Right ventricle myocardium superior (tissue), 1 donor: ENCODE results near the gene CCDC127. TPM values are rescaled to one million over a fixed set of nuclear protein-coding genes. Genes with fewer than 3 reads are reported as not detected.
"Not testable (repeated sequence)": the region's sequence is repeated elsewhere in the genome, so short reads cannot be mapped to it uniquely, and the experiment has no call there.

Experiments
- ATAC-seq: fragments of 200-7000 bp; cut with Tn5 transposase; one replicate; pipeline ENCODE4 v1.9.1; 2020; ENCODE audit warnings: mild to moderate bottlenecking; ENCODE audit not compliant: poor library complexity
- DNase-seq: peaks from one replicate; pipeline ENCODE4 v3.0.0-alpha.2; 2020
- intact Hi-C: fragments of 100-400 bp; cut with DNase I; formaldehyde crosslinking; loops from one replicate; pipeline ENCODE4 v1.11.2; 2022
- total RNA-seq: library from RNA; stranded (reverse); fragmentation: NEBNext Ultra II Directional; extraction: Animal tissue kit (Norgen Biotek cat#: 25700); gene quantifications from one replicate; pipeline ENCODE4 v1.2.1, GENCODE V29; 2021
- donor health status: DM: no; HTN: yes; CAD: no; lungs with severe emphysema.

The CCDC127 gene
- total RNA-seq, 1 donor from 2014 or later: 8.1 TPM

DNA sequence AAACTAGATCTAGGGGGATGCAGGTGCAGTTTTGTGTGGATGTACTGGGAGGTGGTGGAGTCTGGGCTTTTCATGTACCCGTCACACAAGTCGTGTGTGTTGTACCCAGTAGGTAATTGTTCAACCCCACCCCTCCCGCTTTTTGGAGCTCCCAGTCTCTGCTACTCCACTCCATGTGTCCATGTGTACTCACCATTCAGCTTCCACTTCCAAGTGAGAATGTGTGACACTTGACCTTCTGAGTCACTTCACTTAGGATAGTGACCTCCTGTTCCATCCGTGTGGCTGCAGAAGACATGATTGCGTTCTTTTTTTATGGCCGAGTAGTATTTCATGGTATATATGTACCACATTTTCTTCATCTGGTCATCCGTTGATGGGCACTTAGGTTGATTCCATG, 22.6 kb upstream of the CCDC127 start:
- intact Hi-C loops: not testable (repeated sequence)
- peak; percentile 26 for ATAC-seq

DNA sequence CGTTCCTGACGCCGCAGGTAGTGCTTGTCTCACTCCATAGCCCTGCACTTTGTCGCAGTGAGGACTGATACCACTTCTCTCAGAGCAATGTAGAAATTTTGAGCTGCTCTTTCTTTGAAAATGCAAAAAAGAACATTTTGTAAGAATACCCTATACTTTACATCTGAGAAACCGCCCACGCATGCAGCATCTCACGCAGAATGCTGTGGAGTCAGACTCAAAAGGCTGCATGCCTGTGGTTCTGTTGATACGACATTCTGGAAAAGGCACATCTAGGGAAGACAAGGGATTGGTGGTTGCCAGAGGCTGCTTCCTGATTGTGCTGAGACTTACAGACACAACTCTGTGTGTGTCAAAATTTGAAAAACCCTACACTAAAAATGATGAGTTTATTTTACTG, 20.0 kb upstream of the CCDC127 start:
- ATAC-seq, DNase-seq, intact Hi-C loops: not testable (repeated sequence)

More for the DNA sequence above, 22.6 kb upstream of the CCDC127 start:
- not testable (repeated sequence) for DNase-seq

DNA sequence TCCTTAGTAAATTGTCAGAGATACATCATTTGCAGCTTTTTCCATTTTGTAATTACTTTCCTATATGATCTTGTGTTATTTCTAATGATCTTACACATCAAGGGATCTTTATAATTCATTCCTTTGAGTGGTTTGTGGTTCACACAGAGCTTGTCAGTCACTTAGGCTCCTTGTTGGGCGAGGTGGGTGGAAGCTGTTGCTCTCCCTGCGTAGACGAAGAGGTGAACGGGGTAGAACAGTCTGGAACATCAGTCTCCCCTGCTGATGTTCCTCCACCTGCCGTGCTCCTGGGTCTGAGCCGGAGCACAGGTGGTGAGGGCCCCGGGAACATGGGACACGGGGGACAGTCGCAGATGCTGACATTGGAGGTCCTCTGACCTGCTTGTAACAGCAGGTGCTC, 17.6 kb upstream of the CCDC127 start:
- intact Hi-C loops: not testable (repeated sequence)

DNA sequence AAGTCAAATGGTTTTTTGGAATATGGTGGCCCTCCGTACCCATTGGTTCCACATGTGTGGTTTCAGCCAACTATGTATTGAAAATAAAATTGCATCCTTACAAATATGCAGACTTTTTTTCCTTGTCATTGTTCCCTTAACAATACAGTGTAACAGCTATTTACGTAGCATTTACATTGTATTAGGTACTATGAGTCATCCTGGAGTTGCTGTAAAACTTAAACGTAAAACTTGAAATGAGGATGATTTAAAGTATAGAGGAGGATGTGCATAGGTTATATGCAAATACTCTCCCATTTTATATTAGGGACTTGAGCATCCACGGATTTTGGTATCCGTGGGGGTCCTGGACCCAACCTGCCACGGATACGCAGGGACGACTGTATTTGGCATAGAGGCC, 16.5 kb upstream of the CCDC127 start:
- ATAC-seq (no peak), DNase-seq (no peak)
- intact Hi-C loops: no loop called here

More for the DNA sequence above, 17.6 kb upstream of the CCDC127 start:
- ATAC-seq, DNase-seq: not testable (repeated sequence)

DNA sequence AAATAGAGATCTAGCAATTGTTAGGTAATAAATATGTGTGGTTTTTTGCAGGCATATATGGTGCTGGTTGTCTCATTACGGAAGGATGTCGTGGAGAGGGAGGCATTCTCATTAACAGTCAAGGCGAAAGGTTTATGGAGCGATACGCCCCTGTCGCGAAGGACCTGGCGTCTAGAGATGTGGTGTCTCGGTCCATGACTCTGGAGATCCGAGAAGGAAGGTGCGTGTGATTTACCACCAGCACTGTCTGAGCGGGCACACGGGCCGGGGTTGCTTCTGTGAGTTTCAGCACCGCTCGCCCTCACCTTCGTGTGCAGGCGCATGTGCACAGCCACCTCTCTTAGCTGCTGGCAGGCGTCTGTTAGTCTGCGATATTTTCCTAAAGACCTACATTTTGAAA, 15.5 kb upstream of the CCDC127 start:
- ATAC-seq, intact Hi-C loops, DNase-seq: not testable (repeated sequence)

DNA sequence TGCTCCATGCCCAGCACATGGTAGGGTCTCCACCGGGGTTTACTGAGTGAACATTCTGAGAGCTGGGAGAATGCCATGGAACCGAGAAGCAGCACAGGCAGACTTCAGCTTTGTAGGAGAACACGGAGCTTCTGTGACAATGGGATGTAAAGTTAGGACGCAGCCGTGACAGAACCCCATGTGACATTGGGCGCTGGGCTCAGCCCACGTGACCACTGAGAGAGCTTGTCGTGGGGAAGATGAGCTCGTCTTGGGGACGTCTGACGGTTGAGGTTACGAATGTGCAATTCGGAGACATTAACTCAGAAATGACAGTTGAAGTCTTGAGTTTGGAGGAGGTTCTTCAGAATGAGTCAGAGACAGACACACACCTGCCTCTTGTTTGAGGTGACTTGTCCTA, 13.7 kb upstream of the CCDC127 start:
- intact Hi-C loops: no loop called here
- ATAC-seq (no peak), DNase-seq (no peak)

DNA sequence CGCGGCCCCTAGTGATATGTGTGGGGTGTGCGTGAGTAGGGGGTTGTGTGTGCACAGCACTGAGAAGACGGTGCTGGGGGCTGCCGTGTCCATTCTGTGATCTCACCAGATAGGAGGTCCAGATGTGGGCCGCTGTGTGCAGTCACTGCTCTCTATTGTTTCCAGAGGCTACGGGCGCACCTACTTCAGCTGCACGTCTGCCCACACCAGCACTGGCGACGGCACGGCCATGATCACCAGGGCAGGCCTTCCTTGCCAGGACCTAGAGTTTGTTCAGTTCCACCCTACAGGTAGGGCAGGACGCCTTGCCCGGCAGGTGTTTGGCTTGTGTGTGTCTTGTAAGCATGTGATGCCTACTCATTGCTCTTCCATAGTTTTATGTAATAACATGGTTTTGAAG, 12.8 kb upstream of the CCDC127 start:
- no peak for DNase-seq
- intact Hi-C loops: no loop called here
- no peak for ATAC-seq

DNA sequence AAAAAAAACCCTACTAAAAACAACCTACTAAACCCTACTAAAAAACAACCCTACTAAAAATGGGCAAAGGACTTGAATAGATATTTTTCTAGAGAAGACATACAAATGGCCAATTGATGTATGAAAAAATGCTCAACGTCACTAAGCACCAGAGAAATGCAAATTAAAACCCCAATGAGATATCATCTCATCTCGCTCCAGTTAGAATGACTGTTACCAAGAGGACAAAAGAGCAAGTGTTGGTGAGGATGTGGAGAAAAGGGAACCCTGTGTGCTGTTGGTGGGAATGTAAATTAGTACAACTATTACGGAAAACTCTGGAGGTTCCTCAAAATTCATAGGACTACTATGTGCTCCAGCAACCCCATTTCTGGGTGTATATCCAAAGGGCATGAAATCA, 10.9 kb upstream of the CCDC127 start:
- intact Hi-C loops: no loop called here
- ATAC-seq: no peak
- DNase-seq: no peak

DNA sequence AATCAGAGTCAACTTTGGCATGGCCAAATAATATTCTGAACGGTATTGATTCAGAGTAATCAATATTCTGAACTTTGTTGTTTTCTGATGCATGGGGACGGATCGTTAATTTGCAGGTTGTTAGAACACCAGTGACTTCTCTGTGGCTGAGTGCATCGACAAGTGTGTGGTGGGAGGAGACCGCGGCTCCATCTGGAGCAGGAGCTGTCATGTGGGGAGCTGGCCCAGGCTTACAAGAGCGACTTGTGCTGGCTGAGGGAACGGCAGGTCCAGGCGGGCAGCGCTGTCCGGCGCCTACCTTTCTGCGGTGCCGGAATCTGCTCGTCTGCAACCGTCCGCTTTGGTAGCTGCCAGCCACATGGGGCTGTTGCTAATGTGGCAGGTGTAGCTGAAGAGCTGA, 9.4 kb upstream of the CCDC127 start:
- DNase-seq, ATAC-seq, intact Hi-C loops: not testable (repeated sequence)

DNA sequence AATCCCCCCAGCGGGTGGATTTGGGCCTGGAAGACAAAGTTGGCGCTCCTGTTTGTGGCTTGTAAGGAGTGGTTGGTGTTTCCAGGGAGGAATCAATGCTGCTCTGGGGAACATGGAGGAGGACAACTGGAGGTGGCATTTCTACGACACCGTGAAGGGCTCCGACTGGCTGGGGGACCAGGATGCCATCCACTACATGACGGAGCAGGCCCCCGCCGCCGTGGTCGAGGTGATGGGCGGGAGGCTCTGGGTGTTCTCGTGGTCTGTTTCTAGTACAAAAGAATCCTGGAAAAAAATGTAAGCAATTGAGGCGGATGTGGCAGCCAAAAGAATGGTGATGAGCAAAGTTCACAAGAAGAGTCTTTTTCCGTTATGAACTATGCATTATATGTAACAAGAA, 7.4 kb upstream of the CCDC127 start:
- ATAC-seq (no peak), DNase-seq (no peak)
- intact Hi-C loops: no loop called here

DNA sequence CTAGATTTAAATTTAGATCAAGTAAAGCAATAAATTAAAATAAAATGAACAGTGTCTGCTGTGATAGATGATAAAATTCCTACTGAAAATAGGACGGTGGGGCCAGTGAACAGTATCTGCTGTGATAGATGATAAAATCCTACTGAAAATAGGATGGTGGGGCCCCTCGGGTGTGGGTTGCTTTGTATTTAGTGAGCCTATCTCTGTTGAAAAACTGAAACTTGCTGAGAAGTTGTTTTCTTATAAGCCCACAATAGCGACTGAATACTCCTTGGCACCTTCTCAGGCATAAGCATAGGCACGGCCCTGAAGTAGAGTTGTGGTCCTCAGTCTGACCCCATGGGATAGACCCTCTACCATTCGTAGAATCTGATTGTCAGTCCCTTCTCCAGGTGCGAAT, 5.8 kb upstream of the CCDC127 start:
- intact Hi-C loops: no loop called here
- ATAC-seq (no peak), DNase-seq (no peak)

DNA sequence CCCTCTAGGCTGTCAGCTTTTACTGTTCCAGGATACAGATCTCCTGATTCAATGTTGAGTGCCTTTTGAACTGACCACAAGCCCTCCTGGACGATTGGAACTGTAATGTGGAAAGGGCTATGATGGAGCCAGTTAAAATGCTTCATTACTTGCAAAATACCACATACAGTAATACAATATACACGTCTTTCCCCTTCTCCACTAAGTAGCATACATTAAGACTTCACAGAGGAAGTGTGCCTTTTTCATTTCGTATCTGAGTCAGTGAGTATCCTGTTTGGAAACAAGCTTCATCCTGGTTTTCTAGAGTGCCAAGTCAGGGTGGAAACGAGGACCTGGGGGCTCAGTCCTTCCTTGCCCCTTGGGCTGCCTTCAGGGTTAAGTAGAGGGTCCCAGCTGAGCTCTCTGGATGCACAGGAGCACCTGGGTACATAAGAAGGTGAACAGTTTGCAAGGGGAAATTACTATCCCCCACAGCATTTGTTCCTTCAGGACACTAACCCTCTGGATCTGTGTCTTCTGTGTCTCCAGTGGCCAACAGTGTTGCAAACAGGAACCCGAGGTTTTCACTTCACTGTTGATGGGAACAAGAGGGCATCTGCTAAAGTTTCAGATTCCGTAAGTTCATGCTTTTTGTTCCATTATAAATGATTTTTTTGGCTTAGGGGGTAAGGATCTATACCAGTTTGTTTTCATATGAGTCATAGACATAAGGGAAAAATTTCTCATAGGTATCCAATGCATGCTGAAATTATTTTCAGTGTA, 5.2 kb upstream of the CCDC127 start:
- intact Hi-C loops, DNase-seq, ATAC-seq: not testable (repeated sequence)

DNA sequence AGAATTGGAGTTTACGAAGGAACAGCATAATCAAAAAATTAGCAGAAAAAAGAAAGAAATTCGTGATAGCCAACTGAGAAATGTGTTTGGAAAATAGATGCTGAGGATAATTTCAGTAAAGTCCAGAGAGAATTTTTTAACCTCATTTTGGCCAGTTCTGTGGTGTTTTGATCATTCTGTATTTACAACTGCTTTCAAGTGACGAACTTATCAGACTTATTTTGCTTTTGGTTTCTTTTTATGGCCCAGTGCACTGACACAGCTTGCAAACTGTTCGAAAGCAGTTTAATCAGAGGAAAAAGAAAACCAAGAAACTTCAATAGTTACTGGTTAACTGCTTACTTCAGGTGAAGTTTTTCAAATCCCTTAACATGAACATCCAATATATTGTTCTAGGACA, 2.0 kb upstream of the CCDC127 start:
- intact Hi-C loops: no loop called here
- DNase-seq: no peak

DNA sequence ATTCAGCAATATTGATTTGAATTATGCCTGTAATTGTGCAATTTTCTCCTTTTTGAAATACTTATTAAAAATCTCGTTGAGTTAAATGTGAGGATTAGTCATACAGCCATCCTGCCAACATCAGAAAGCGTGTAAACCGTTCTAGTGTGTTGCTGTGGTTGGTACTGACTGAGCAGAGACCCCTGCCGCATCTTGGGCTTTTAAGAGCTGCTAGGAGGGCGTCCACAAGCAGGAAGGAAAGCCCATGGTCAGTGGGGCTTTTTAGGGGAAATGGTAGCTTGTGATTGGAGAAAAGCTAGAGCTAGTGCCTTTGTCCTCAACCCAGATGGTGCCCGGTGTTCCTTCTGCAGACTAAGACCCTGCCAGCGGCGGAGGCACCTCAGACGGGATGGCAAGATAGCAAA, 1.5 kb upstream of the CCDC127 start:
- DNase-seq: no peak
- intact Hi-C loops: no loop called here
- no peak for ATAC-seq

More for the DNA sequence above, 2.0 kb upstream of the CCDC127 start:
- no peak for ATAC-seq

DNA sequence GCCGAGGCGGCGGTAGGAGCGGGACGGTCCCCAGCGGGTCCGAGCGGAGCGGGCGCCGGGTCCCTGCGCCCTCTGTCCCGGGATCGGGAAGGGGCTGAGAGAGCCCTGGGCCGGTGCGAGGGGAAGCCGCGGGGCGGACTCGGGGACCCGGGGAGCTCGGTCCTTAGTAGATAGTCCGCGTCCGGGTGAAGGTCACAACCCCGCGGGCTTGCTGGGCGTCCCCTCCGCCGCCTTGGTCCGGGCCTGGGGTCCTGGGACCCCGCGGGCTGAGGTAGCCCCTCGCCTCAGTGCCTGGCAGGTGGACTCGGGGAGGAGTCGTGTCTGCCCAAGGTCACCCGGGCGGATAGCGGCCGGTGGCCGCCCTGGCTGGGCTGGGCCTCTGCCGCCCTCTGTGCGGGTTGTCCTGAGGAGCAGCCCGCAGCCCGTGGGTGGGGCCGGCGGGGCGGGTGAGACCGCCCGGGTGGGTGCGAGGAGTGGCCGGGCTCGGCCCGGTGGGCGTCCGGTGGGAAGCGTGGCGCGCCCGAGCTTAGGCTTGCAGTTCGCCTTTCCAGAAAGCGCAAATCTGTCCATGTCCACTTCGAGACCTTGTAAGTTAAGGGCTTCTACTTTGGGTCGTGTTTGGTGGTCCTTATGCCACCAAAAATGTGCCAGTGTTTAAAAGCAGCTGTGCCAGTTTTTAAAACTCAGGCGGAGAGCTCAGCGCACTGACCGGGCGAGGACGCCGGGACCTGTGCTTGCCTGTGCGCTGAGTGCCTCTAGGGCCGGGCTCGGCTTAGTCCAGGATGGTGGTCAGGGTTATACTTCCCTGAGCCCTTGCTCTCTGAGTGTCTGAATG, 721 bp upstream of the CCDC127 start:
- intact Hi-C loops: no loop called here
- ATAC-seq: peak; percentile 69
- peak; percentile 61 for DNase-seq

DNA sequence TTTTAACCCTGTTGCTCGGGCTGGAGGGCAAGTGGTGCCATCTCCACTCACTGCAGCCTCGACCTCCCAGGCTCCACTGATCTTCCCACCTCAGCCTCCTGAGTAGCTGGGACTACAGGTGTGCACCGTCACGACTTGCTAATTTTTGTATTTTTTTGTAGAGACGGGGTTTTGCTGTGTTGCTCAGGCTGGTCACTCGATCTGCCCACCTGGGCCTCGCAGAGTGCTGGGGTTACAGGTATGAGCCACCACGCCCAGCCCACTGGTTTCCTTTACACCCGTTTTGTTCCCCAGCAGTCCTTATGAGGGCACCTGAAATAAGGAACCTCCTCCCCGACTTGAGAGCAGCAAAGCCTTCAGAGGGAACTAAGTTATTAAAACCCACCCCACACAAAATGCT, 1.9 kb downstream of the CCDC127 start:
- intact Hi-C loops, ATAC-seq: not testable (repeated sequence)

DNA sequence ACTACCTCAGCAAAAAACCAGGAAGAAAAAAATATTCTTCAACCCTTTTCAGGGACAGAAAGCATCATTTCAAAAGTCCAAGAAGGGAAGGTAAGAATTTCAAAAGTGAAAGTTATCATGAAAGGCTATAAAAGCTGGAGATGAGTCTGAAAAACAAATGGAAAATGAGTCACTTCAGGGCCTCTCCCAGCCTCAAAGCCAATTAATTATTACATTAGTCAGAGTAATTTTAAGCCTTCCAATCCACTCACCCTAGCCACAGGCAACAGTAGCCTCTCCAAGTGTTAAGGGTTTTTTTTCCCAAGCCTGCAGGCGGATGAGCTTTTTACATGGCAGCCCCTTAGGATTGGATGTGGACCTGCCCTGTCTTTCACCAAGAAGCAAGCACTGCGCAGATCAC, 2.7 kb downstream of the CCDC127 start:
- intact Hi-C loops, DNase-seq, ATAC-seq: not testable (repeated sequence)

More for the DNA sequence above, 1.9 kb downstream of the CCDC127 start:
- DNase-seq: not testable (repeated sequence)

DNA sequence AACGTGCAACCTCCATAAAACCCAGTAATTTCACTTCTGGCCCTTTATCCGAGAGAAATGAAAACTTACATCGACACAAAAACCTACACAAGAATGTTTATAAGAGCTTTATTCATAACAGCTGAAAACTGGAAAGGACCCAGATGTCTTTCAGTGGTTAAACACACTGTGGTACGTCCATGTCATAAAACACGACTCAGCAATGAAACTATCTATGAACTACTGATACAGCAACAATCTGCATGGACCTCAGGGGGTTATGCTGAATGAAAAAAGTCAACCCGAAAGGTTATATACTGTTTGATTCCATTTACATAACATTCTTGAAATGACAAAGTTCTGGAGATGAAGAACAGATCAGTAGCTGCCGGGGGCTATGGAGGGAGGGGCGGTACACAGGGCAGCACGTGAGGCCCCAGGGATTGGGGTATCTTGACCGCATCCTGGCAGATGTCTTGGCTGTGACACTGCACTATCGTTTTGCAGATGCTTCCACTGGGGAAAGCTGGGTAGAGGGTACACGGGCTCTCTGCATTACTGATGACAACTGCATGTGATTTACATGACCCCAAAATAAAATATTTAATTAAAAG, 4.1 kb downstream of the CCDC127 start:
- intact Hi-C loops: no loop called here
- DNase-seq (no peak), ATAC-seq (no peak)

DNA sequence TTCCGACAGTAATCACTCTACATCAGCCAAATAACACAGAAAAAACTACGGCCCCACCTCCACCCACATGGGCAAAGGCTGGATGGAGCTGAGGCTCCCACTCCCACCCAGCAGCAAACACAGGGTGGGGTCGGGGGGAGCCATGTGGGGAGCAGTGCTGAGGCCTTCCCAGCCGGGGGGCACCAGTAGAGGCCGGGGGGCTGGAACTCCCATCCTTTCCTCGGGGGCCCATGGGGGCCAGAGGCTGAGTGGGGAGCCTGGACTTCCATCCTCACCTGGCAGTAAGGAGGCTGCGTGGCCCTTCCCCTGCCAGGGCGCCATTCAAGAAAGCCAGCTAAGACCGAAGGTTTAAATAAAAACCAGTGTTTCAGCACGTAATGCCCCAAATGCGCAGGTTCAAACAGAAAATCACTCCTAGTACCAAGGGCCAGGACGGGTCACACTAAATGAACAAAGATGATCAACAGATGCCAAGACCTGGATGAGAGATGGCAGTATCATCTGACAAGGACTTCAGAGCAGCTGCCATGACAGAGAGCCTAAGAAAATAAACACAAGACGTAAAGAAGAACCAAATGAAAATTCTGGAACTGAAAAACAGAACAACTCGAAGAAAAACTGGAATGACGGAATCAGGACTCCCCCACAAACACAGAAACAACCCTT, 9.4 kb downstream of the CCDC127 start:
- DNase-seq (no peak), ATAC-seq (no peak)
- intact Hi-C loops: no loop called here
